ENCODE results near the gene GREM1. TPM values are rescaled to one million over a fixed set of nuclear protein-coding genes. Genes with fewer than 3 reads are reported as not detected.
A peak's percentile ranks its signal among the peaks of the same experiment; 100 is the strongest.

The GREM1 gene
- total and polyA plus RNA-seq, 2 experiments from 2014 or later, result 0.27 to 1.0 TPM

GRCh38 chr15:32716216-32716914, 1.4 kb upstream of the GREM1 start:
- ATAC-seq (no peak), DNase-seq (ENCODE audit: low spot score) (no peak)
- Histone ChIP-seq H3K27me3 (ENCODE audit: insufficient read depth) (peaks cover 79% of the 10 kb centered on the region), H3K4me1 (ENCODE audit: insufficient read depth) (peaks cover 26% of the 10 kb centered on the region), H3K4me2 (peak overlapping the region; percentile 88), H4K20me1 (replicated peaks; ENCODE audit: insufficient read depth) (no peaks in the 10 kb centered on the region), H3K27ac (ENCODE audit: low read depth) (no peak overlapping the region), H3F3A (replicated peaks; ENCODE audit: low read depth) (no peaks in the 10 kb centered on the region; the same call in 1 of the 2 replicates), H3K79me2 (replicated peaks; ENCODE audit: insufficient read depth) (no peaks in the 10 kb centered on the region), H3K36me3 (ENCODE audit: insufficient read depth) (no peaks in the 10 kb centered on the region), H3K9me2 (ENCODE audit: insufficient read depth) (no peaks in the 10 kb centered on the region), H2AFZ (no peak overlapping the region), H3K4me3 (peak overlapping the region; percentile 70)
- Mint-ChIP-seq H3K9me3 (0 out of 3 replicates have a peak, but pooled peaks cover 2% of the 10 kb centered on the region), H3K27ac (no peak overlapping the region), H3K4me3 (peak overlapping the region; percentile 65), H3K27me3 (ENCODE audit: insufficient read depth, low read depth, poor library complexity) (peaks cover 55% of the 10 kb centered on the region), H3K36me3 (ENCODE audit: low read depth) (no peaks in the 10 kb centered on the region; the same call in 2 of the 3 replicates), H3K4me1 (peaks cover 22% of the 10 kb centered on the region)
- TF ChIP-seq NANOG (IDR thresholded peaks at IDR 0.05; ENCODE audit: borderline replicate concordance), result no peak
- no peak for TF ChIP-seq POLR2AphosphoS5 (IDR thresholded peaks at IDR 0.05; ENCODE audit: low read depth)
- TF ChIP-seq JUNB (IDR thresholded peaks at IDR 0.05; ENCODE audit: unreplicated experiment), result no peak
- TF ChIP-seq EZH2 (IDR thresholded peaks at IDR 0.05; ENCODE audit: low read depth, unreplicated experiment), result peak; percentile 74
- TF ChIP-seq ZNF462 (CRISPR knock-in tag; IDR thresholded peaks at IDR 0.05), result no peak
- TF ChIP-seq CREB1 (CRISPR knock-in tag; IDR thresholded peaks at IDR 0.05; ENCODE audit: low read depth), result no peak

Measured in GM23338 (cell line).